ENCODE measurements around the gene ADAMTSL5.

GRCh38 chr19:1503925-1504773 lies 8.7 kb downstream of the ADAMTSL5 start:
- TF ChIP-seq CTCF (IDR thresholded peaks at IDR 0.05; ENCODE audit: low read depth, low read length, missing input control) = no peak
- TF ChIP-seq JUND (IDR thresholded peaks at IDR 0.05) = no peak
- TF ChIP-seq RAD21 (IDR thresholded peaks at IDR 0.05) = no peak

Measured in liver (tissue), 3 donors.